Karpas-422 (cell line): ENCODE data around the gene CORT. TPM values are rescaled to one million over a fixed set of nuclear protein-coding genes. Genes with fewer than 3 reads are reported as not detected.
A peak's percentile ranks its signal among the peaks of the same experiment; 100 is the strongest.

ENCODE experiments used
- DNase-seq: peaks from one replicate; pipeline ENCODE4 v3.0.0-alpha.2; 2015
- H2AFZ ChIP-seq: fragments of 200-600 bp; sonication (generic); 2 replicates; pipeline ENCODE4 v1.6.1; 2014; ENCODE audit warnings: antibody characterized with exemption, low read length, mixed read lengths
- H3K27ac ChIP-seq: fragments of 200-600 bp; sonication (generic); 2 replicates; pipeline ENCODE4 v1.5.1; 2014; ENCODE audit warnings: mild to moderate bottlenecking, low read length, moderate library complexity
- H3K27me3 ChIP-seq: fragments of 200-600 bp; sonication (generic); 2 replicates; pipeline ENCODE4 v1.6.1; 2014; ENCODE audit warnings: low read length, mixed read lengths
- H3K36me3 ChIP-seq: fragments of 200-600 bp; sonication (generic); 2 replicates; pipeline ENCODE4 v1.6.1; 2014; ENCODE audit warnings: low read length, mixed read lengths; ENCODE audit not compliant: insufficient read depth
- H3K4me1 ChIP-seq: fragments of 200-600 bp; sonication (generic); 2 replicates; pipeline ENCODE4 v1.6.1; 2014; ENCODE audit warnings: mild to moderate bottlenecking, low read length, mixed read lengths
- H3K4me2 ChIP-seq: fragments of 200-600 bp; sonication (generic); 2 replicates; pipeline ENCODE4 v1.6.1; 2014; ENCODE audit warnings: low read length, low read depth, mild to moderate bottlenecking; ENCODE audit not compliant: poor library complexity, severe bottlenecking
- H3K4me3 ChIP-seq: fragments of 200-600 bp; sonication (generic); 2 replicates; pipeline ENCODE4 v1.5.1; 2014; ENCODE audit warnings: mild to moderate bottlenecking, antibody characterized with exemption, low read length, mixed read lengths
- H3K79me2 ChIP-seq: fragments of 200-600 bp; sonication (generic); 2 replicates; pipeline ENCODE4 v1.6.1; 2014; ENCODE audit warnings: mild to moderate bottlenecking, low read length, mixed read lengths
- H3K9ac ChIP-seq: fragments of 200-600 bp; sonication (generic); 2 replicates; pipeline ENCODE4 v1.6.0; 2014; ENCODE audit warnings: low read length
- H3K9me2 ChIP-seq: fragments of 200-600 bp; sonication (generic), shearing (Covaris generic); replicated peaks from 2 replicates; pipeline ENCODE4 v1.6.0; 2014; ENCODE audit warnings: mild to moderate bottlenecking, low read length, moderate library complexity; ENCODE audit not compliant: insufficient read depth
- H3K9me3 ChIP-seq: fragments of 300-700, 200-600 bp; sonication (generic); 2 replicates; pipeline ENCODE4 v1.6.1; 2014; ENCODE audit warnings: low read length, mixed read lengths
- H4K20me1 ChIP-seq: fragments of 200-600 bp; sonication (generic); 2 replicates; pipeline ENCODE4 v1.6.1; 2014; ENCODE audit warnings: mild to moderate bottlenecking, antibody characterized with exemption, low read length, low read depth; ENCODE audit not compliant: insufficient read depth
- total RNA-seq: library from RNA; depleted of rRNA; stranded (reverse); fragments of >200 nt; shearing (Covaris generic); gene quantifications from 2 replicates; pipeline ENCODE4 v1.2.3, GENCODE V29; 2014; ENCODE audit warnings: low replicate concordance

CORT gene
- total RNA-seq, 1 experiment from 2014 or later = 0.34 TPM

GRCh38 chr1:10431070-10431730 lies 18.6 kb upstream of the CORT start:
- Histone ChIP-seq H3K9me2 (no peaks in the 10 kb centered on the region), H3K4me2 (peak overlapping the region; percentile 86), H3K79me2 (peaks cover 42% of the 10 kb centered on the region), H3K9me3 (no peaks in the 10 kb centered on the region), H3K4me1 (peaks cover 40% of the 10 kb centered on the region), H3K4me3 (peak overlapping the region; percentile 95), H3K36me3 (no peaks in the 10 kb centered on the region), H3K9ac (peak overlapping the region; percentile 95), H4K20me1 (no peaks in the 10 kb centered on the region), H3K27ac (peak overlapping the region; percentile 59; the same call in 1 of the 2 replicates), H3K27me3 (no peaks in the 10 kb centered on the region; the same call in 1 of the 2 replicates), H2AFZ (peak overlapping the region; percentile 77)
- peak; percentile 74 for DNase-seq

DNA sequence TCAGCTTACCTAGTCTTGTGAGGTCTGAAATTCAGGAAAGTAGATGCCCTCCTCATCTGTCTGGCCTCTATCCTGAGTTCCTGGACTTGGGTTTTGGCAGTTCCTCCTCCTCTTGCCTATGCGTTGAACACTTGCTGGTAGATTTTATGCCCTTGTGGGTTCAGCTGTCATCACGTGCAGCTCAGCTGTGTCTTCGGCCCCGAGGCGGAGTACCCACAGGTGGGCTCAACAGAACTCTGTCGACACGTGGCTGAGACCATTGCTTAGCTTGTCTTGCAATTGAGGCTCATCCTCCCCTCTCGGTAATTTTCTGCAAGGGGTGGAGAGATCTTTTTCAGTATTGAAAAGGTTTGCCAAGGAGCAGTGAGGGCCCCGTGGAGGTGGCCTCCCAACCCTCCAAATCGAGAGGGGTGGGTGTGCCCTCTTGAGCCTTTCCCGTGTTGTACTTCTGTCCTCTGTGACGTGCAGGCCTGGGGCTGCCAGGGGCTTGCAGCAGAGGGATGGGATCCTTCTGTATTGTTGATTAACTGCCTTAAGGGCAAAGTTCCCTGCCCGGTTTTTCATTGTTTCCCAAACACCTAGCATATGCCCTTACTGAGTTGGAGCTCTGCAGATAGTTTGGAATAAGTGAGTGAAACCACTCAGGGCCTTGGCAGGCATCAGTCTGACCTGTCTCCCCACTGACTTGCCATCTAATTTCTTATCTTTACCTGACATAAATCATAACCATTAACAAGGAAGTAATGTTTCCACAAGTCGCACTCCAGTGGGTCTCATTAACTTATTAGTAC lies 16.7 kb upstream of the CORT start:
- H3K4me3 ChIP-seq = no peak overlapping the region

DNA sequence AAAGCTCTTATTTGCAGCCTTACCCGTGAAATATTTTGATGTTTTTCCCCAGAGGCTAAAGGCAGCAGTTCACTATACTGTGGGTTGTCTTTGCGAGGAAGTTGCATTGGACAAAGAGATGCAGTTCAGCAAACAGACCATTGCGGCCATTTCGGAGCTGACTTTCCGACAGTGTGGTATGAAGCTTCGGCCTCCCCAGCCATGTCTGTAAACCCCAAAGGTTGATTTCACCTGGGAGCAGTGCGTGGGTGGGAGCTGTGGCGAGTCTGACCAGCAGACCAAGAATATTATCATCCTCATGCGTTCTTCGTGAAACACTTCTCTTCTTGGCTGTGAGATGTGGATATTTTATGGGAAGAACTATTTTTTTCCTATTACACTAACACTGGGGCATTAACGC lies 16.0 kb upstream of the CORT start:
- peaks cover 40% of the 10 kb centered on the region for H3K4me1 ChIP-seq
- H3K9me2 ChIP-seq = no peaks in the 10 kb centered on the region
- H3K27me3 ChIP-seq = no peaks in the 10 kb centered on the region; the same call in 1 of the 2 replicates
- H3K4me3 ChIP-seq = no peak overlapping the region
- no peaks in the 10 kb centered on the region for H4K20me1 ChIP-seq
- peaks cover 42% of the 10 kb centered on the region for H3K79me2 ChIP-seq
- H3K4me2 ChIP-seq = peak overlapping the region; percentile 86
- peak overlapping the region; percentile 15; the same call in 1 of the 2 replicates for H3K9ac ChIP-seq
- peak; percentile 44 for DNase-seq
- H3K27ac ChIP-seq = no peak overlapping the region; the same call in 1 of the 2 replicates
- H3K36me3 ChIP-seq = no peaks in the 10 kb centered on the region
- H3K9me3 ChIP-seq = no peaks in the 10 kb centered on the region
- H2AFZ ChIP-seq = peak overlapping the region; percentile 74; the same call in 1 of the 2 replicates

More for the DNA sequence above, 16.7 kb upstream of the CORT start:
- Histone ChIP-seq H3K4me1 (peaks cover 40% of the 10 kb centered on the region), H3K9ac (peak overlapping the region; percentile 15; the same call in 1 of the 2 replicates), H3K27me3 (no peaks in the 10 kb centered on the region; the same call in 1 of the 2 replicates), H3K27ac (no peak overlapping the region), H4K20me1 (no peaks in the 10 kb centered on the region), H3K36me3 (no peaks in the 10 kb centered on the region), H3K79me2 (peaks cover 42% of the 10 kb centered on the region), H3K9me3 (no peaks in the 10 kb centered on the region), H3K4me2 (peak overlapping the region; percentile 86), H3K9me2 (no peaks in the 10 kb centered on the region), H2AFZ (0 out of 2 replicates have a peak overlapping the region, but pooled peaks have one; percentile 74)
- DNase-seq = peak; percentile 15

DNA sequence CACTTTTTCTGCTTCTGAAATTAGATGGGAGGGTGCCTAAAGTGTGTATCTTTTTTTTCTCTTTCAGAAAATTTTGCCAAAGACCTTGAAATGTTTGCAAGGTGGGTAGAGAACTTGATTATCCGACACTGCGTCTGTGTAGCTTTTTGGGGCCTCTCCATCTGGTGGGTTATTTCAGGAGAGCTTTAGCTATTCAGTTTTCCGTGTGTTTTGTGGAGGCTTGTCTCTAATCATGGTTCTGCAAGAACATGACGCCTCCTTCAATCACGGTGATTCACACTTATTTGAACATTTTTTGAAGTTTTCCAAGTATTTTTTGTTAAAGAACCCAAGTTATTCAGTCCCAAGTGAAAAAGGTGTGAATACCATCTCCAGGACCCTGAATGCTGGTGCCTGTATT lies 15.2 kb upstream of the CORT start:
- no peaks in the 10 kb centered on the region for H3K27me3 ChIP-seq
- H3K36me3 ChIP-seq = no peaks in the 10 kb centered on the region
- H4K20me1 ChIP-seq = no peaks in the 10 kb centered on the region
- peaks cover 42% of the 10 kb centered on the region for H3K79me2 ChIP-seq
- no peaks in the 10 kb centered on the region for H3K9me2 ChIP-seq
- no peak overlapping the region for H3K4me3 ChIP-seq
- DNase-seq = no peak
- H3K9ac ChIP-seq = no peak overlapping the region
- no peaks in the 10 kb centered on the region for H3K9me3 ChIP-seq
- no peak overlapping the region for H3K4me2 ChIP-seq
- H3K27ac ChIP-seq = no peak overlapping the region
- H3K4me1 ChIP-seq = peaks cover 37% of the 10 kb centered on the region
- no peak overlapping the region for H2AFZ ChIP-seq

DNA sequence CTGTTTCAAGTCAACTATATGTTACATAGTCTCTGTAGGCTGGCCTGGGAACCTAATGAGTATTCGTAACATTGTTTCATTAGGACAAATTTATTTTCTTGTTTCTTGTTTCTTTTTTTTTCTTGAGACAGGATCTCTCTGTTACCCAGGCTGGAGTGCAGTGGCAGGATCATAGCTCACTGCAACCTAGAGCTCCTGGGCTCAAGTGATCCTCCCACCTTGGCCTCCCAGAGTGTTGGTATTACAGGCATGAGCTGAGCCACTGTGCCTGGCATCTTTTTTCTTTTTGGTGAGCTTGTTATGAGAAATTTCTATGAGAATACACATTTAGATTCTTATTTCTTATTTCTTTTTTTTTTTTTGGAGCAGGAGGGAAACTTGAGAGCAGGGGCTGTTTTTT lies 12.8 kb upstream of the CORT start:
- Histone ChIP-seq H3K4me1 (peaks cover 22% of the 10 kb centered on the region), H3K27me3 (no peaks in the 10 kb centered on the region), H4K20me1 (no peaks in the 10 kb centered on the region), H3K4me3 (no peak overlapping the region), H3K9me3 (no peaks in the 10 kb centered on the region), H3K79me2 (peaks cover 31% of the 10 kb centered on the region), H2AFZ (no peak overlapping the region), H3K27ac (no peak overlapping the region), H3K36me3 (no peaks in the 10 kb centered on the region), H3K4me2 (no peak overlapping the region), H3K9me2 (no peaks in the 10 kb centered on the region), H3K9ac (no peak overlapping the region)
- peak; percentile 24 for DNase-seq

DNA sequence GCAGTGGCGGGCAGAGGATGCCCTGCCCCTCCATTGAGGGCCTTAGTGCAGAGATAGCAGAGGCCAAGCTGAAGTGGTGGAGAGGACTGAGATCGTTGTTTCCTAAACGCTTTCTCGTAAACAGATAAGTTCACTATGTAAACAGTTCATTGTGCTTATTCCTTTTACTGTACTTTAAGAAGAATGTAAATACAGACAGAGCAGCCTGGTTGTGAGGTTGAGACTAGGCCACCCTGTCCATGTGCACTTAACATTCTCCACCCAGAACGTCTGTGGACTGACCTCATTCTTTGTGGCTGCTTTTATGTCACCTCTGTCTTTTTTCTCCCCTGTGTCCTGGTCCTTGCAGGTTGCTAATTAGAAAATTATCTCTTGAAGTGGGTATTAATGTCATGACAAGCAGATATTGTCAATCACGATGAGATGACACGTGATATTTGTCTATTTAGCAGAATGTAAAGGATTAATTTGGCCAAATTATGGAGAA lies 11.1 kb upstream of the CORT start:
- no peak overlapping the region for H2AFZ ChIP-seq
- H3K9ac ChIP-seq = no peak overlapping the region
- no peak overlapping the region for H3K27ac ChIP-seq
- H3K4me3 ChIP-seq = no peak overlapping the region
- DNase-seq = no peak
- H3K4me1 ChIP-seq = peaks cover 6% of the 10 kb centered on the region
- no peaks in the 10 kb centered on the region for H3K9me2 ChIP-seq
- peaks cover 15% of the 10 kb centered on the region for H3K79me2 ChIP-seq
- H3K36me3 ChIP-seq = no peaks in the 10 kb centered on the region
- no peaks in the 10 kb centered on the region for H3K27me3 ChIP-seq
- no peaks in the 10 kb centered on the region for H3K9me3 ChIP-seq
- no peaks in the 10 kb centered on the region for H4K20me1 ChIP-seq
- no peak overlapping the region for H3K4me2 ChIP-seq

DNA sequence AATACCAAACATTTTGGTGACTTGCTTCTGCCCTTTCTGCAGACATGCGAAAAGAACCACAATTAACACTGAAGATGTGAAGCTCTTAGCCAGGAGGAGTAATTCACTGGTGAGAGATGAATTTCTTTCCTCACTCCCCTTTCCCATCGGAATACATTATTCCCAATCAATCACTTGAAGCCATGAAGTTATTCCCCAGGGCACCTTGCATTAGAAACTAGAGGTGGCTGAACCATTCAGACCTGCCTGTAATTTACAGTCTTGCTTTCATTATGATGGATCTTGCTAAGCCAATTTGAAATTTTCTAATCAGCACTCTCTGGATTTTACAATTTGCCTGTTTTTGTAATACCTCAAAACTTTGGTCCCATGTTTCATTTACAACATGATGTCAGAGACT lies 9.5 kb upstream of the CORT start:
- DNase-seq = no peak
- no peak overlapping the region for H2AFZ ChIP-seq
- no peak overlapping the region for H3K9ac ChIP-seq
- no peaks in the 10 kb centered on the region for H3K4me1 ChIP-seq
- H3K4me2 ChIP-seq = no peak overlapping the region
- H4K20me1 ChIP-seq = no peaks in the 10 kb centered on the region
- no peaks in the 10 kb centered on the region for H3K9me2 ChIP-seq
- H3K79me2 ChIP-seq = 0 out of 2 replicates have a peak, but pooled peaks cover 4% of the 10 kb centered on the region
- no peaks in the 10 kb centered on the region for H3K9me3 ChIP-seq
- H3K27ac ChIP-seq = no peak overlapping the region
- H3K4me3 ChIP-seq = no peak overlapping the region
- H3K27me3 ChIP-seq = no peaks in the 10 kb centered on the region
- no peaks in the 10 kb centered on the region for H3K36me3 ChIP-seq

GRCh38 chr1:10440794-10441193 lies 9.0 kb upstream of the CORT start:
- no peak for DNase-seq
- Histone ChIP-seq H3K79me2 (0 out of 2 replicates have a peak, but pooled peaks cover 4% of the 10 kb centered on the region), H3K4me2 (no peak overlapping the region), H3K4me1 (no peaks in the 10 kb centered on the region), H3K9me2 (no peaks in the 10 kb centered on the region), H4K20me1 (no peaks in the 10 kb centered on the region), H2AFZ (no peak overlapping the region), H3K4me3 (no peak overlapping the region), H3K27me3 (no peaks in the 10 kb centered on the region), H3K36me3 (no peaks in the 10 kb centered on the region), H3K9ac (no peak overlapping the region), H3K9me3 (no peaks in the 10 kb centered on the region), H3K27ac (no peak overlapping the region)
